SK-N-SH (cell line): ENCODE measurements around the gene KRT222. TPM values are rescaled to one million over a fixed set of nuclear protein-coding genes. Genes with fewer than 3 reads are reported as not detected.

ENCODE experiments used
- CTCF ChIA-PET: fragments of 300-600, 350-600 bp; formaldehyde crosslinking; extraction: SDS; loops from one replicate; lab custom pipeline; 2021; lab: Yijun Ruan, JAX
- POLR2A ChIA-PET: fragments of 350-600 bp; sonication (Branson Sonifier 250); formaldehyde crosslinking; extraction: SDS; loops from one replicate; lab custom pipeline; 2020; ENCODE audit warnings: antibody characterized with exemption, inconsistent platforms; lab: Yijun Ruan, JAX
- DNase-seq: peaks from one replicate; pipeline ENCODE4 v3.0.0; 2012
- H2AFZ ChIP-seq: fragments of 200-600 bp; sonication (generic); 2 replicates; pipeline ENCODE4 v1.8.1; 2016; ENCODE audit warnings: antibody characterized with exemption, mild to moderate bottlenecking, low read depth
- H3F3A ChIP-seq: fragments of 200-600 bp; sonication (generic); replicated peaks from 2 replicates; pipeline ENCODE3; 2016; ENCODE audit warnings: antibody characterized with exemption, mild to moderate bottlenecking; ENCODE audit not compliant: insufficient read depth
- H3K27ac ChIP-seq, 2 experiments: fragments of 200-500 bp in 1 of 2; fragments of 200-600 bp in 1 of 2; sonication (Bioruptor generic) in 1 of 2; sonication (generic), shearing (Covaris generic) in 1 of 2; 2 replicates each; pipeline versions ENCODE4 v1.5.1 to v1.6.1; 2014 to 2016; ENCODE audit warnings: low read depth in 2 of 2, inconsistent platforms in 1 of 2, low read length in 1 of 2, mild to moderate bottlenecking in 1 of 2, mixed read lengths in 1 of 2
- H3K27me3 ChIP-seq: fragments of 200-600 bp; sonication (generic), shearing (Covaris generic); 2 replicates; pipeline ENCODE4 v1.6.1; 2016; ENCODE audit warnings: mixed run types; ENCODE audit not compliant: insufficient read depth
- H3K36me3 ChIP-seq, 2 experiments: fragments of 200-500 bp in 1 of 2; fragments of 200-600 bp in 1 of 2; sonication (Bioruptor generic) in 1 of 2; sonication (generic) in 1 of 2; replicated peaks in 1 of 2; 2 replicates each; pipeline versions ENCODE3 to v1.5.1; 2014 to 2016; ENCODE audit warnings: low read length in 1 of 2, mild to moderate bottlenecking in 1 of 2; ENCODE audit not compliant: insufficient read depth in 2 of 2, control insufficient read depth in 1 of 2
- H3K4me1 ChIP-seq, 2 experiments: fragments of 200-500 bp in 1 of 2; fragments of 200-600 bp in 1 of 2; sonication (Bioruptor generic) in 1 of 2; sonication (generic), shearing (Covaris generic) in 1 of 2; 2 replicates each; pipeline versions ENCODE4 v1.5.1 to v1.6.1; 2014 to 2016; ENCODE audit warnings: low read depth in 1 of 2, low read length in 1 of 2, mixed run types in 1 of 2; ENCODE audit not compliant: insufficient read depth in 2 of 2, control insufficient read depth in 1 of 2
- H3K4me2 ChIP-seq: fragments of 200-600 bp; sonication (generic), shearing (Covaris generic); 2 replicates; pipeline ENCODE4 v1.6.1; 2017; ENCODE audit warnings: mixed run types
- H3K4me3 ChIP-seq, 2 experiments: fragments of 200-500 bp in 1 of 2; fragments of 200-600 bp in 1 of 2; sonication (Bioruptor generic) in 1 of 2; sonication (generic), shearing (Covaris generic) in 1 of 2; 2 replicates each; pipeline versions ENCODE4 v1.5.1 to v1.8.1; 2014 to 2016; ENCODE audit warnings: low read depth in 2 of 2, inconsistent platforms in 1 of 2, low read length in 1 of 2, mild to moderate bottlenecking in 1 of 2, mixed read lengths in 1 of 2, moderate library complexity in 1 of 2
- H3K79me2 ChIP-seq: fragments of 200-600 bp; sonication (generic); 2 replicates; pipeline ENCODE4 v1.8.1; 2017; ENCODE audit warnings: mild to moderate bottlenecking; ENCODE audit not compliant: insufficient read depth
- H3K9ac ChIP-seq: fragments of 200-600 bp; sonication (generic); 2 replicates; pipeline ENCODE4 v1.6.1; 2017; ENCODE audit warnings: mixed run types
- H3K9me2 ChIP-seq: fragments of 200-600 bp; sonication (generic); 2 replicates; pipeline ENCODE4 v1.6.1; 2017; ENCODE audit warnings: mixed run types
- H3K9me3 ChIP-seq: fragments of 200-600 bp; sonication (generic); 2 replicates; pipeline ENCODE4 v1.6.1; 2017; ENCODE audit warnings: mixed run types, mild to moderate bottlenecking, moderate library complexity
- H4K20me1 ChIP-seq: fragments of 200-600 bp; sonication (generic); 2 replicates; pipeline ENCODE4 v1.6.1; 2017; ENCODE audit warnings: mild to moderate bottlenecking, mixed run types; ENCODE audit not compliant: insufficient read depth
- ELF1 ChIP-seq: IDR thresholded peaks from 2 replicates; pipeline ENCODE4 v1.4.0; 2012
- FOSL2 ChIP-seq: IDR thresholded peaks from 2 replicates; pipeline ENCODE4 v1.4.0; 2012; ENCODE audit warnings: low read depth, mild to moderate bottlenecking, moderate library complexity, borderline replicate concordance
- GATA2 ChIP-seq: sonication (generic); formaldehyde crosslinking; IDR thresholded peaks from 2 replicates; pipeline ENCODE4 v1.5.0; 2020; ENCODE audit warnings: mild to moderate bottlenecking, missing genetic modification reagents
- RAD21 ChIP-seq: IDR thresholded peaks from 2 replicates; pipeline ENCODE4 v1.6.1; 2012; ENCODE audit warnings: mild to moderate bottlenecking, low read length
- RFX5 ChIP-seq: IDR thresholded peaks from 2 replicates; pipeline ENCODE4 v1.6.1; 2012; ENCODE audit warnings: mild to moderate bottlenecking, improper control_type of control experiment, low read length
- RXRA ChIP-seq: IDR thresholded peaks from 2 replicates; pipeline ENCODE4 v1.4.0; 2012; ENCODE audit warnings: low read depth, mild to moderate bottlenecking, borderline replicate concordance
- SIN3A ChIP-seq: IDR thresholded peaks from 2 replicates; pipeline ENCODE4 v1.6.1; 2012; ENCODE audit warnings: low read depth, mild to moderate bottlenecking, low read length, moderate library complexity, borderline replicate concordance
- SMC3 ChIP-seq: IDR thresholded peaks from 2 replicates; pipeline ENCODE4 v1.6.1; 2012; ENCODE audit warnings: low read depth, low read length, improper control_type of control experiment
- YY1 ChIP-seq: IDR thresholded peaks from 2 replicates; pipeline ENCODE4 v1.4.0; 2012; ENCODE audit warnings: low read depth, mild to moderate bottlenecking
- WGBS: methylation state at CpG from one replicate; pipeline ENCODE4 v1.1.6; 2017; ENCODE audit warnings: low lambda C conversion rate; 5-methylcytosine and 5-hydroxymethylcytosine counted together
- polyA plus RNA-seq, 3 experiments: library from polyadenylated mRNA; depleted of rRNA; stranded (reverse); fragments of >200 nt; gene quantifications; 2 replicates each; pipeline ENCODE4 v1.2.3, GENCODE V29; 2012
- TF ChIP-seq, protein P1 (sequence below): IDR thresholded peaks from 2 replicates; pipeline ENCODE4 v1.4.0; 2012; ENCODE audit warnings: low read depth
- TF ChIP-seq, protein P2 (sequence below): fragments of 150-350 bp; IDR thresholded peaks from 2 replicates; pipeline ENCODE4 v1.6.1; 2017; ENCODE audit warnings: antibody characterized with exemption, low read length, low read depth, borderline replicate concordance
- TF ChIP-seq, protein P3 (sequence below): IDR thresholded peaks from 2 replicates; pipeline ENCODE4 v1.4.0; 2012; ENCODE audit warnings: low read depth, borderline replicate concordance
- TF ChIP-seq, protein P4 (sequence below): IDR thresholded peaks from 2 replicates; pipeline ENCODE4; 2012

KRT222 gene
- polyA plus RNA-seq, 1 of the 3 experiments (the other 2 are of a cell fraction), result not detected

DNA sequence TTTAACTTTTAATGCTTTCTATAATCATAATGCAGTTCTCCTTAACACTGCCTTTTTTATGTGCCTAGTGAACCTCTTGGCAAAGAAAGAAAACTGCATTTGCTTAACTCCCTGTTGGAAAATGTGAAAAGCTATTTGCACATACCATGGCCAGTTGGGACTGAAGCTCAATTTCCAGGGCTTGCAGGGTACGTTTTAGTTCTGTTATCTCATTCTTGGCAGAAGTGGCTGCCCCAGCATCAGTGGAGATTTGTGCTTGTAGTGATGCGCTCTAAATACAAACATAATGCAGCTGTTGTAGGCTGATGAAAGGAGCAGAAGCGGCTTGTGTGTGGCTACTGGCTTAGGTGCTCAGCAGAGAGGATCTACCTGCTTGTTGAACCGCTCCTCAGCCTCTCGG, 34.9 kb upstream of the KRT222 start:
- Histone ChIP-seq H3K36me3 (no peaks in the 10 kb centered on the region), H2AFZ (no peak overlapping the region), H3K27ac (no peak overlapping the region), H3K4me2 (no peak overlapping the region), H3K79me2 (no peaks in the 10 kb centered on the region), H3F3A (no peaks in the 10 kb centered on the region), H3K9me3 (no peaks in the 10 kb centered on the region), H3K4me1 (no peaks in the 10 kb centered on the region; a peak in 1 of 4 replicates), H4K20me1 (no peaks in the 10 kb centered on the region), H3K9me2 (no peaks in the 10 kb centered on the region), H3K9ac (no peak overlapping the region), H3K4me3 (no peak overlapping the region), H3K27me3 (peaks cover 93% of the 10 kb centered on the region)
- ChIA-PET POLR2A (no interaction called here), CTCF (interaction anchor here (0.9 to 1.7 kb wide), 4 partner anchors 12 to 80 kb away, joined by 3 to 5 read pairs (median 4); no protein-coding TSS in a partner anchor)
- WGBS, result 17% methylated on average over 5 of the region's 5 CpGs
- DNase-seq, result no peak
- TF ChIP-seq RFX5 (no peak), SMC3 (no peak), YY1 (no peak), FOSL2 (no peak), ELF1 (no peak), SIN3A (no peak)
- TF ChIP-seq, protein P1, sequence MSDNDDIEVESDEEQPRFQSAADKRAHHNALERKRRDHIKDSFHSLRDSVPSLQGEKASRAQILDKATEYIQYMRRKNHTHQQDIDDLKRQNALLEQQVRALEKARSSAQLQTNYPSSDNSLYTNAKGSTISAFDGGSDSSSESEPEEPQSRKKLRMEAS, result no peak
- TF ChIP-seq, protein P2, sequence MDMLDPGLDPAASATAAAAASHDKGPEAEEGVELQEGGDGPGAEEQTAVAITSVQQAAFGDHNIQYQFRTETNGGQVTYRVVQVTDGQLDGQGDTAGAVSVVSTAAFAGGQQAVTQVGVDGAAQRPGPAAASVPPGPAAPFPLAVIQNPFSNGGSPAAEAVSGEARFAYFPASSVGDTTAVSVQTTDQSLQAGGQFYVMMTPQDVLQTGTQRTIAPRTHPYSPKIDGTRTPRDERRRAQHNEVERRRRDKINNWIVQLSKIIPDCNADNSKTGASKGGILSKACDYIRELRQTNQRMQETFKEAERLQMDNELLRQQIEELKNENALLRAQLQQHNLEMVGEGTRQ, result no peak
- TF ChIP-seq, all 33 proteins: peak for 0

DNA sequence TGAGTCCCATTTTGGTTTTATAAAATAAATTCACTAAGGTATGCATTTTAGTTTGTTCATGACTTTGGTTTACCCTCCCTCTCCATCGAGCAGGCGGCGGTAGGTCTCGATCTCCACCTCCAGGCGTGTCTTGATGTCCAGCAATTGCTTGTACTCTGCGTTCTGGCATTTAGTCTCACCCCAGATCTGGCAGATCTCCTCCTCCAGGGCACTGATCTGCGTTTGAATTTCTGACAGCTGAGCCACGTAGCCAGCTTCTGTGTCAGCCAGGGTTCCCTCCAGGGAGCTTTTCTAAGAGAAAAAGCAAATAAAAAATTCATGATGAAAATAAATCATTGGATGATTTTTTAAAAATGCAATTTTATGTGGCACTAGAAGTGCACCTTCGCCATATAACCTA, 34.4 kb upstream of the KRT222 start:
- no peak for DNase-seq
- no peaks in the 10 kb centered on the region; a peak in 1 of 4 replicates for H3K4me1 ChIP-seq
- TF ChIP-seq, protein P3, sequence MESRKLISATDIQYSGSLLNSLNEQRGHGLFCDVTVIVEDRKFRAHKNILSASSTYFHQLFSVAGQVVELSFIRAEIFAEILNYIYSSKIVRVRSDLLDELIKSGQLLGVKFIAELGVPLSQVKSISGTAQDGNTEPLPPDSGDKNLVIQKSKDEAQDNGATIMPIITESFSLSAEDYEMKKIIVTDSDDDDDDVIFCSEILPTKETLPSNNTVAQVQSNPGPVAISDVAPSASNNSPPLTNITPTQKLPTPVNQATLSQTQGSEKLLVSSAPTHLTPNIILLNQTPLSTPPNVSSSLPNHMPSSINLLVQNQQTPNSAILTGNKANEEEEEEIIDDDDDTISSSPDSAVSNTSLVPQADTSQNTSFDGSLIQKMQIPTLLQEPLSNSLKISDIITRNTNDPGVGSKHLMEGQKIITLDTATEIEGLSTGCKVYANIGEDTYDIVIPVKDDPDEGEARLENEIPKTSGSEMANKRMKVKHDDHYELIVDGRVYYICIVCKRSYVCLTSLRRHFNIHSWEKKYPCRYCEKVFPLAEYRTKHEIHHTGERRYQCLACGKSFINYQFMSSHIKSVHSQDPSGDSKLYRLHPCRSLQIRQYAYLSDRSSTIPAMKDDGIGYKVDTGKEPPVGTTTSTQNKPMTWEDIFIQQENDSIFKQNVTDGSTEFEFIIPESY, result no peak
- TF ChIP-seq, protein P4, sequence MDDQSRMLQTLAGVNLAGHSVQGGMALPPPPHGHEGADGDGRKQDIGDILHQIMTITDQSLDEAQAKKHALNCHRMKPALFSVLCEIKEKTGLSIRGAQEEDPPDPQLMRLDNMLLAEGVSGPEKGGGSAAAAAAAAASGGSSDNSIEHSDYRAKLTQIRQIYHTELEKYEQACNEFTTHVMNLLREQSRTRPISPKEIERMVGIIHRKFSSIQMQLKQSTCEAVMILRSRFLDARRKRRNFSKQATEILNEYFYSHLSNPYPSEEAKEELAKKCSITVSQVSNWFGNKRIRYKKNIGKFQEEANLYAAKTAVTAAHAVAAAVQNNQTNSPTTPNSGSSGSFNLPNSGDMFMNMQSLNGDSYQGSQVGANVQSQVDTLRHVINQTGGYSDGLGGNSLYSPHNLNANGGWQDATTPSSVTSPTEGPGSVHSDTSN, result no peak
- TF ChIP-seq RXRA (no peak), RAD21 (no peak), FOSL2 (no peak), GATA2 (CRISPR knock-in tag) (no peak)
- no peaks in the 10 kb centered on the region for H3K36me3 ChIP-seq
- 11% methylated on average over 9 of the region's 9 CpGs for WGBS
- no peaks in the 10 kb centered on the region for H3K79me2 ChIP-seq
- H4K20me1 ChIP-seq, result no peaks in the 10 kb centered on the region
- H3K27ac ChIP-seq, result no peak overlapping the region
- no peak overlapping the region for H3K9ac ChIP-seq
- no peak overlapping the region for H3K4me3 ChIP-seq
- no peak overlapping the region for H3K4me2 ChIP-seq
- peaks cover 93% of the 10 kb centered on the region for H3K27me3 ChIP-seq
- H3F3A ChIP-seq, result no peaks in the 10 kb centered on the region
- no peaks in the 10 kb centered on the region for H3K9me2 ChIP-seq
- ChIA-PET POLR2A (no interaction called here), CTCF (interaction anchor here (0.9 to 1.7 kb wide), 4 partner anchors 11 to 79 kb away, joined by 3 to 5 read pairs (median 4); no protein-coding TSS in a partner anchor)
- no peaks in the 10 kb centered on the region for H3K9me3 ChIP-seq
- H2AFZ ChIP-seq, result no peak overlapping the region
